Myocyte (in vitro differentiated cells): ENCODE measurements around the gene TMPRSS11E. TPM values are rescaled to one million over a fixed set of nuclear protein-coding genes. Genes with fewer than 3 reads are reported as not detected.

ENCODE experiments used
- total RNA-seq: library from RNA; depleted of rRNA; stranded (reverse); fragments of >200 nt; gene quantifications from 2 replicates; pipeline ENCODE4 v1.2.3, GENCODE V29; 2014

Gene TMPRSS11E
- total RNA-seq, 1 donor from 2014 or later = 0.11 TPM

Other genes starting within 250 kb of the TMPRSS11E start
- gene TMPRSS11B, start 201.8 kb upstream of the TMPRSS11E start, total RNA-seq = not detected in 2 replicates
- gene YTHDC1, start 97.4 kb upstream of the TMPRSS11E start, total RNA-seq = 56.1 and 58.0 TPM in 2 replicates
- 0.16 TPM in 1 of 2 replicates, not detected in the other for gene UGT2B17, start 128.9 kb downstream of the TMPRSS11E start, total RNA-seq
- not detected in 2 replicates for gene UGT2B15, start 223.2 kb downstream of the TMPRSS11E start, total RNA-seq